ENCODE measurements around the gene GLIS1.

Gene GLIS1

GRCh38 chr1:53616511-53616910 lies 122.5 kb downstream of the GLIS1 start:
- DNase-seq (ENCODE audit: low spot score) = no peak

- DNase-seq (ENCODE audit: low spot score) = no peak
Measured at GRCh38 chr1:53615101-53615500, 123.9 kb downstream of the GLIS1 start.

GRCh38 chr1:53614231-53615021 lies 124.5 kb downstream of the GLIS1 start:
- DNase-seq (ENCODE audit: low spot score) = no peak

- DNase-seq (ENCODE audit: low spot score) = no peak
Measured at GRCh38 chr1:53608676-53609075, 130.3 kb downstream of the GLIS1 start.

GRCh38 chr1:53608071-53608470 lies 130.9 kb downstream of the GLIS1 start:
- DNase-seq (ENCODE audit: low spot score) = no peak

GRCh38 chr1:53606651-53607051 lies 132.3 kb downstream of the GLIS1 start:
- DNase-seq (ENCODE audit: low spot score) = no peak

- DNase-seq (ENCODE audit: low spot score) = no peak
Measured at GRCh38 chr1:53606197-53606596, 132.8 kb downstream of the GLIS1 start.

- DNase-seq (ENCODE audit: low spot score) = no peak
Measured at GRCh38 chr1:53605181-53605580, 133.8 kb downstream of the GLIS1 start.

- DNase-seq (ENCODE audit: low spot score) = no peak
Measured at GRCh38 chr1:53604291-53604919, 134.6 kb downstream of the GLIS1 start.

- DNase-seq (ENCODE audit: low spot score) = no peak
Measured at GRCh38 chr1:53603431-53603830, 135.5 kb downstream of the GLIS1 start.

GRCh38 chr1:53601867-53602775 lies 136.8 kb downstream of the GLIS1 start:
- no peak for DNase-seq (ENCODE audit: low spot score)

GRCh38 chr1:53601031-53601745 lies 137.8 kb downstream of the GLIS1 start:
- no peak for DNase-seq (ENCODE audit: low spot score)

GRCh38 chr1:53600561-53600960 lies 138.4 kb downstream of the GLIS1 start:
- DNase-seq (ENCODE audit: low spot score) = no peak

GRCh38 chr1:53600001-53600400 lies 139.0 kb downstream of the GLIS1 start:
- DNase-seq (ENCODE audit: low spot score) = no peak

GRCh38 chr1:53599481-53599880 lies 139.5 kb downstream of the GLIS1 start:
- DNase-seq (ENCODE audit: low spot score) = no peak

GRCh38 chr1:53598966-53599365 lies 140.0 kb downstream of the GLIS1 start:
- DNase-seq (ENCODE audit: low spot score) = no peak

- no peak for DNase-seq (ENCODE audit: low spot score)
Measured at GRCh38 chr1:53595906-53596305, 143.1 kb downstream of the GLIS1 start.

- DNase-seq (ENCODE audit: low spot score) = no peak
Measured at GRCh38 chr1:53594391-53595180, 144.4 kb downstream of the GLIS1 start.

- DNase-seq (ENCODE audit: low spot score) = no peak
Measured at GRCh38 chr1:53593758-53594380, 145.1 kb downstream of the GLIS1 start.

GRCh38 chr1:53592985-53593757 lies 145.8 kb downstream of the GLIS1 start:
- no peak for DNase-seq (ENCODE audit: low spot score)
